Dendritic cell treated with granulocyte-macrophage colony-stimulating factor and Interleukin-4, amounts not matched to agents 40 ng/mL and 50 ng/mL, for 4 days (primary cell): ENCODE measurements around the gene CT55.
"Not testable (repeated sequence)": the region's sequence is repeated elsewhere in the genome, so short reads cannot be mapped to it uniquely, and the experiment has no call there.

Experiments used
- H3K27ac Mint-ChIP-seq: one replicate; pipeline ENCODE4 v1.8.0; 2022; ENCODE audit warnings: mild to moderate bottlenecking, mixed read lengths
- H3K27me3 Mint-ChIP-seq: one replicate; pipeline ENCODE4 v1.8.0; 2022; ENCODE audit warnings: mild to moderate bottlenecking, mixed read lengths
- H3K36me3 Mint-ChIP-seq: one replicate; pipeline ENCODE4 v1.8.0; 2022; ENCODE audit warnings: low read depth, mixed read lengths
- H3K4me1 Mint-ChIP-seq: one replicate; pipeline ENCODE4 v1.8.0; 2022; ENCODE audit warnings: low read depth, mixed read lengths
- H3K4me3 Mint-ChIP-seq: one replicate; pipeline ENCODE4 v1.8.0; 2022; ENCODE audit warnings: mild to moderate bottlenecking, moderate library complexity, mixed read lengths
- H3K9me3 Mint-ChIP-seq: one replicate; pipeline ENCODE4 v1.8.0; 2022; ENCODE audit warnings: mixed read lengths
- intact Hi-C: fragments of 100-400 bp; cut with micrococcal nuclease; formaldehyde crosslinking; loops from one replicate; pipeline ENCODE4 v1.15.0; 2022

The CT55 gene, protein sequence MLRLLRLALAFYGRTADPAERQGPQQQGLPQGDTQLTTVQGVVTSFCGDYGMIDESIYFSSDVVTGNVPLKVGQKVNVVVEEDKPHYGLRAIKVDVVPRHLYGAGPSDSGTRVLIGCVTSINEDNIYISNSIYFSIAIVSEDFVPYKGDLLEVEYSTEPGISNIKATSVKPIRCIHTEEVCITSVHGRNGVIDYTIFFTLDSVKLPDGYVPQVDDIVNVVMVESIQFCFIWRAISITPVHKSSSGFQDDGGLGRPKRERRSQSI

DNA sequence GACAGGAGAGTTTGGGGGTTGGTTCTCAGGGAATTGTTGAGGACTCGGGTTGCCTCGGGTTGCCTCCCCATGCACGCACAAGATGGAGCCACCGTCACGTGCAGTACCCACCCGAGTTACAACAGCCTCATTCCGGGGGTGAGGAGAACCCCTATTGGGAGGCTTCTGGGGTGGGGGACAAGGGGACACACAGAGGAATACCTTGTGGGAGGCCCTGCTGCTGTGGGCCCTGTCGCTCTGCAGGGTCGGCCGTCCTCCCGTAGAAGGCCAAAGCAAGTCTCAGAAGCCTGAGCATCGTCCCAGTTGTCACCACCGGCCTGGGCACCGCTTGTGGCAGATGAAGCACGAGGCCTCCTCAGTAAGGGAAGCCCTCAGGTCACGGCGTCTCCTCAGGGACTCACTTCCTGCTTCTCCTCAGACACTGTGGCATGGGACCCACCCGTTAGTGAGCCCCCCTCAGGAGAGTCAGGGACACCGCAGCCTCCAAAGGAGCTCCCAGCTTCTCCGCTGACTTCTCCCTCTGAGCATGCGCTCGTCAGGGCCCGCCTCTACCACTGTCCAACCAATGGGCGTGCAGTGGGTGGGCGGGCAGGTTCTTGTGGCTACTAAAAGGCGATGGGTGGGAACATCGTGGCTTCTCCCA lies at the start of gene CT55:
CT55 (minus strand) TSS at position 522 of the 643 bp plus-strand sequence; CDS start at position 295, 227 bp downstream.
- Mint-ChIP-seq H3K36me3 (no peaks in the 10 kb centered on the region), H3K4me3 (no peak within 1 kb of the TSS), H3K4me1 (peaks cover 7% of the 10 kb centered on the region), H3K27ac (no peak within 1 kb of the TSS), H3K9me3 (no peaks in the 10 kb centered on the region), H3K27me3 (peaks cover 2% of the 10 kb centered on the region)
- intact Hi-C loops, result no loop called here

DNA sequence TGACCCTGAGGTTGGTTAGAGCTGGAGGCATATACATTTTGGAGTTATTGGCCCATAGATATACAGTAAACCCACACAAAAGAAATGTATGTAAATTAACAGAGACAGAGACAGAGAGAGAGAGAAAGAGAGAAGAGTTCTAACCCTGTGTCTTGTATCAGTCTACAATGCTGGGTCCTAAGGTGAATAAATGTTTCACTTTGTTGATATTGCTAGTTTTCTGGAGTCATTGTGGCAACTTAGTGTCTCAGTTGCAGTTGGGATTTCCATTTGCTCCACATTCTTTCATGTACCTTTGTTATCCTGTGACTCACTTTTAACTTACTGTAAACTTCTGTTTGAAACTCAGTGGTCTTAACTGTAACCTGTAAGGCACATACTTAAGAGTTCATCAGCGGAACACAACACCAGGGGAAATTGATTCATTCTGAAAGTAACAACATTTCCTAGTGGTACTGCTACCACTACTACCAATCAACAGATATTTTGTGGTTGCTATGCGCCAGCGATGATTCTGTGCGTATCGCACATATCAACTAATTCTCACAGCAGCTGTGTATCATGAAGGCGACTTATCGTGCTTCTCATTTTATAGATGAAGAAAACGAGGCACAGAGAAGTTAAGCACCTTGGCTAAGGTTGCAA lies 42.1 kb upstream of the CT55 start:
- Mint-ChIP-seq H3K9me3 (no peaks in the 10 kb centered on the region), H3K4me3 (no peak overlapping the region), H3K4me1 (no peaks in the 10 kb centered on the region), H3K27me3 (peaks cover 4% of the 10 kb centered on the region), H3K36me3 (no peaks in the 10 kb centered on the region), H3K27ac (no peak overlapping the region)
- intact Hi-C loops, result no loop called here

DNA sequence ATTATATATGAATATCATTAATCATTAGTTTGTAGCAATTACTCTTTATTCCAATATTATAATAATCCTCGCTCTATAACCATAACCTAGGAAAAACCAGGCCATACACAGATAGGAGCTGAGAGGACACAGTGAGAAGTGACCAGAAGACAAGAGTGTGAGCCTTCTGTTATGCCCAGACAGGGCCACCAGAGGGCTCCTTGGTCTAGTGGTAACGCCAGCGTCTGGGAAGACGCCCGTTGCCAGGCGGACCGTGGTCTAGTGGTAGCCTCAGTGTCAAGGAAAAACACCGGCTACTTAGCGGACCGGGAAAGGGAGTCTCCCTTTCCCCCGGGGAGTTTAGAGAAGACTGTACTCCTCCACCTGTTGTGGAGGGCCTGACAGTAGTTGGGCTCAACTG lies 35.2 kb upstream of the CT55 start:
- H3K27ac Mint-ChIP-seq, H3K9me3 Mint-ChIP-seq, H3K4me3 Mint-ChIP-seq, H3K4me1 Mint-ChIP-seq, intact Hi-C loops, H3K36me3 Mint-ChIP-seq: not testable (repeated sequence)
- peaks cover 10% of the 10 kb centered on the region for H3K27me3 Mint-ChIP-seq

DNA sequence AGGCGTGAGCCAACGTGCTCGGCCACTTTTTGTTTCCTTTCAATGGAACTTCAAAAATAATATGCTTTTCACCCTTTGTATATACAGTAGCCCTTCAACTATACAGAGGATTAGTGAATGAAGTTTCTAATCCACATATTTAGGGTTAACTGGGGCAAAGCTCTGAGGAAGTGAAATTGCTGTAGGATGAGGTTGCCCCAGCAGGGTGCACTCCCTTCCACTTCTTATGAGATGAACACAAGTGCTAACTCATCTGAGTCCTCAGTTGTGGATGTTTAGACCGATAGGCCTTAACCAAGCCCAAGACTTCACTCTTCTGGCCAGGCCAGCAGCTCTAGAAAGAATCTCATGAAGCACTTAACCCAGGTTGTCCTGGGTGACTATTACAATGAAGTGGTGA lies 29.1 kb upstream of the CT55 start:
- intact Hi-C loops, result no loop called here
- Mint-ChIP-seq H3K4me1 (peaks cover 10% of the 10 kb centered on the region), H3K36me3 (no peaks in the 10 kb centered on the region)

DNA sequence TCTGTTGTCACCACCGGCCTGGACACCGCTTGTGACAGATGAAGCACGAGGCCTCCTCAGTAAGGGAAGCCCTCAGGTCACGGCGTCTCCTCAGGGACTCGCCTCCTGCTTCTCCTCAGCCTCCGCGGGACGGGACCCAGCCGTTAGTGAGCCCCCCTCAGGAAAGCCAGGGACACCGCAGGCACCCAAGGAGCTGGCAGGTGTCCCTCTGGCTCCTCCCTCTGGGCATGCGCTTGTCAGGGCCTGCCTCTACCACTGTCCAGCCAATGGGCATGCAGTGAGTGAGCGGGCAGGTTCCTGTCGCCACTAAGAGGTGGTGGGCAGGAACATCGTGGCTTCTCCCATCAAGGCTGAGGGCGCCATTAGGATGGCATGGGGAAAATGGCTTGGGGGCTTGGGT lies 23.5 kb upstream of the CT55 start:
- H3K27ac Mint-ChIP-seq, result no peak overlapping the region
- H3K9me3 Mint-ChIP-seq, result no peaks in the 10 kb centered on the region
- H3K4me3 Mint-ChIP-seq, result no peak overlapping the region
- intact Hi-C loops, result no loop called here
- no peaks in the 10 kb centered on the region for H3K36me3 Mint-ChIP-seq
- H3K27me3 Mint-ChIP-seq, result peaks cover 7% of the 10 kb centered on the region
- no peaks in the 10 kb centered on the region for H3K4me1 Mint-ChIP-seq

More for the DNA sequence above, 29.1 kb upstream of the CT55 start:
- Mint-ChIP-seq H3K27ac (no peak overlapping the region), H3K4me3 (no peak overlapping the region), H3K9me3 (no peaks in the 10 kb centered on the region), H3K27me3 (peaks cover 9% of the 10 kb centered on the region)

DNA sequence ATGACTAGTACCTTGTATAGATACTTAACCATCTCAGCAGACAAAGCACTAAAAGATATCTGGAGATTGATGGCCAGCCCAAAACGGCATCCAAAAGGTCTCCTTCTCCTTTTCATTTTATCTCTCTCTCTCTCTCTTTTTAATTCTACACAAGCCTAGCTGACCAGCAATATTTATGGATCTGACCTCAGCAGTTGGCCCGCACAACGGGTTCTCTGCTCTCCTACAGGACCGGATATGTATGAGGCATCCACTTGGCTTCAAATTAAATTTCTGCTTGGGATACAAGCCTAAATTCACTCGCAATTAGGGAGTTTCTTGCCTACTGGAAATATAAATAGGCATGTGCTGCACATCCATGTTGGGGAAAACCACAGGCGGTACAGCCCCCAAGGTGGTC lies 22.5 kb upstream of the CT55 start:
- Mint-ChIP-seq H3K4me3 (no peak overlapping the region), H3K36me3 (no peaks in the 10 kb centered on the region), H3K27ac (no peak overlapping the region), H3K27me3 (peaks cover 9% of the 10 kb centered on the region), H3K4me1 (no peaks in the 10 kb centered on the region), H3K9me3 (no peaks in the 10 kb centered on the region)
- intact Hi-C loops, result no loop called here

DNA sequence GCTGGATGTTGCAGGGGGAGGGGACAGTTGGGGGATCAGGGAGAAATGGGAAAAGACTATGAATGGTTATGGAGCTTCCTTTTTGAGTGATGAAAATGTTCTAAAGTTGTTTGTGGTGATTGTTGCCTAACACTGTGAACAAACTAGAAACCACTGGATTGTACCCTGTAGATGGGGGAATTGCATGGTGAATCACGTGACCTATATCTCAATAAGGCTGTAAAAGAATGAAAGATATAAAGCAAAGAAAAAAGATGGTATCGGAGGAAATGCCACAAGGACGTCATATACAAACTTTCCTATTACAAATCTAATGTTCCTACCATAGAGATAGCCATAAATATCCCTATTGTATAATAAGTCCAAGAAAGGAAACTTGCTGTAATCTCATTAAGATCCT lies 20.6 kb upstream of the CT55 start:
- intact Hi-C loops, result no loop called here
- H3K27me3 Mint-ChIP-seq, result peaks cover 12% of the 10 kb centered on the region
- no peak overlapping the region for H3K4me3 Mint-ChIP-seq
- no peaks in the 10 kb centered on the region for H3K9me3 Mint-ChIP-seq
- no peak overlapping the region for H3K27ac Mint-ChIP-seq
- no peaks in the 10 kb centered on the region for H3K36me3 Mint-ChIP-seq
- no peaks in the 10 kb centered on the region for H3K4me1 Mint-ChIP-seq

DNA sequence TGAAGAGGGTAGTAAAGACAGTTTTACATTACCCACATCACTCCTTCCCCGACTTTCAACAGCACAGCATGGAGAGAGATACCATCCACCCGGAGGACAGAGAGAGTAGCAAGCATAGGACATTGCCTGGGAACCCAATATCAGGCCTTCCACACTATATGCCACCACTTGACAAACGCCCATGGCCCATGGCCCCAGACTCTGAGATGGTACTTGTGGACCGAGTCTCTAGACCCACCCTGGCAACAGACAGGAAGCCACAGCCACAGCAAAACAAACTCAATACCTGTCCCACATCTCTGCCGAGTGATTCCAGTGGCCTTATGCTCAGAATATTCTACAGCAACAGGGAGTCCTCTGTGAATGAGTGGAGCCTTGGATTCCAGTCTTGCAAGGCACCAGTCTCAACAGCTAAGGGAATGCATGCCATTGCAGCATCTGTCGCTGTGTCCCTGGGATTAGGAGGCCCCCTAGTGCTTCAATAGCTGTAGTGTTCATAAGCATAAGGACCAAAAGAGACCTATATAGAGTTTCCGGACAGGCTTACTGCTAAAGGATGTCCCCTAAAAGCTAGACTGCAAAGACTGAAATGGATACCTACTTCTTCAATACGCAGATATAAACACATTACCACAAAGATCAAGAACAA lies 14.7 kb upstream of the CT55 start:
- Mint-ChIP-seq H3K27me3 (peaks cover 21% of the 10 kb centered on the region), H3K9me3 (no peaks in the 10 kb centered on the region), H3K4me3 (no peak overlapping the region), H3K36me3 (no peaks in the 10 kb centered on the region), H3K4me1 (no peaks in the 10 kb centered on the region), H3K27ac (no peak overlapping the region)
- intact Hi-C loops, result loop anchor here (1.0 kb wide), 1 partner anchor 291 kb away; no protein-coding TSS in a partner anchor

DNA sequence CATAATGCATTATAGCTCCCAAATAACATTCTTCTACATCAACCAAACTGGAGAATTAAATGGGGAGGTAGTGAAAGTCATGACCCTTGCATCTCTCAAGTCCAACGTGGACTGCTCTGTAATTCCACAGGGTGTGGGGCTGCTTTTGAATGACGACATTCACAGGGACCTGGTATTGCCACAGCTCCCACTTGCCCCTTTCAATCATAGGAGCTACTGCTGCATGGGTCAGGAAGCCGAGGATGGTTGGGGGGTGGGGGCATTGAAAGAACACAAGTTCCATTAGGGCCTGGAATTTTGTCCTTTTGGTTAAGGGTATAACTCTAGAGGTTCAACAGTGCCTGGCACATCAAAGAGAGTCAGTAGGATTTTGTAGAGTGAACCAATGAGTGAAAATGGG lies 7.4 kb upstream of the CT55 start:
- Mint-ChIP-seq H3K4me1 (peaks cover 7% of the 10 kb centered on the region), H3K36me3 (no peaks in the 10 kb centered on the region)

DNA sequence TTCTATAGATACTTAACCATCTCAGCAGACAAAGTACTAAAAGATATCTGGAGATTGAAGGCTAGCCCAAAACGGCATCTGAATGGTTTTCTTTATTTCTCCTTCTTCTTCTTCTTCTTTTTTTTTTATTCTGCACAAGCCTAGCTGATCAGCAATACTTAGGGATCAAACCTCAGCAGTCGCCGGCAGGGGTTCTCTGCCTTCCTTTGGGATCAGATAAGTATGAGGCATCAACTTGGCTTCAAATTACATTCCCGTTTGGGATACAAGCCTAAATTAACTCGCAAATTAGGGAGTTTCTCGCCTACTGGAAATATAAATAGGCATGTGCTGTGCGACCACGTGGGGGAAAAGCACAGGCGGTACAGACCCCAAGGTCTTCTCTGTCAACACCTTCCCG lies 730 bp downstream of the CT55 start:
- Mint-ChIP-seq H3K27me3 (peaks cover 2% of the 10 kb centered on the region), H3K4me1 (peaks cover 7% of the 10 kb centered on the region), H3K27ac (no peak overlapping the region), H3K4me3 (no peak overlapping the region), H3K36me3 (no peaks in the 10 kb centered on the region), H3K9me3 (no peaks in the 10 kb centered on the region)
- intact Hi-C loops, result no loop called here

More for the DNA sequence above, 7.4 kb upstream of the CT55 start:
- no peaks in the 10 kb centered on the region for H3K9me3 Mint-ChIP-seq
- no peak overlapping the region for H3K27ac Mint-ChIP-seq
- no peak overlapping the region for H3K4me3 Mint-ChIP-seq
- intact Hi-C loops, result no loop called here
- peaks cover 6% of the 10 kb centered on the region for H3K27me3 Mint-ChIP-seq

DNA sequence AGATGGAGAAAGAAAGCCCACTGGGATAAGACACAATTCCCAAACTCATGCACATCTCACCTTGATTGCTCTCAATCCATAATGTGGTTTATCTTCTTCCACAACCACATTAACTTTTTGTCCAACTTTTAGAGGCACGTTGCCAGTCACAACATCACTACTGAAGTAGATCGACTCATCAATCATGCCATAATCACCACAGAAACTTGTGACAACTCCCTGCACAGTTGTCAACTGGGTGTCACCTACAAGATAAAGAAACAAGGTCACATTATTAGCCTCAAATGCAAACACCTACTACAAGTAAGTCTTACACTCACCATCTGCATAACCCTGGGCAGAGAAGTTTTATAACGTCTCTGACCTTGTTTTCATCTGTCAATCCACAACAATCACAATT lies 1.7 kb downstream of the CT55 start:
- H3K27ac Mint-ChIP-seq, intact Hi-C loops, H3K9me3 Mint-ChIP-seq, H3K36me3 Mint-ChIP-seq, H3K4me3 Mint-ChIP-seq, H3K27me3 Mint-ChIP-seq, H3K4me1 Mint-ChIP-seq: not testable (repeated sequence)

DNA sequence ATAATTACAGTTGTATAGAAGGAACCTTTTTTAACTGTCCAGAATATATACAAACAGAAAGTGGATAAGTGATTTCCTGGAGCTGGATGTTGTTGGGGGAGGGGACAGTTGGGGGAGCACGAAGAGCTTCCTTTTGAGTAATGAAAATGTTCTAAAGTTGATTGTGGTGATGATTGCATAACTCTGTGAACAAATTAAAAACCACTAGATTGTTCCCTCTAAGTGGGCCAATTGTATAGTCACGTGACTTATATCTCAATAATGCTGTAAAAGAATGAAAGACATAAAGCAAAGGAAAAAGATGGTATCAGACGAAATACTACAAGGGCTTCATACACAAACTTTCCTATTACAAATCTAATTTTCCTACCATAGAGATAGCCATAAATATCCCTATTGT lies 2.7 kb downstream of the CT55 start:
- no peak overlapping the region for H3K4me3 Mint-ChIP-seq
- no peak overlapping the region for H3K27ac Mint-ChIP-seq
- H3K27me3 Mint-ChIP-seq, result peaks cover under 1% of the 10 kb centered on the region

DNA sequence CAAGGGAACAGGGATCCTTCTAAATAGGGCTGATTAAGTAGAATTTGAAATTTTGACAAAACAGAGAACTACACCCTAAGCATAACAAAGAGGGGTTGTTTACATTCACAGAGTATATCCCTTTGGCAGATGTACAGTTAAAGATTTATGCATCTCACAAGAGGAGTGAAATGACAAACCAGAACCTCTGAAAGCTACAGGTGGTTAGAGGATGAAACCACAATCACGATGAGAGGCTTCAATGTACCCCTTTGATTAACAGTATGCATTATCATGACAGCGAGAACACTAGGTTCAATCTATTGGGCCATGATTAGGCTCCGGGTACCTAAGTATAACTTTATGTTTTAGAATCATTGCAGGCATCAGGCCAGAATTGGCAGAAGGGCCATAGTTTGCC lies 16.5 kb downstream of the CT55 start:
- H3K4me3 Mint-ChIP-seq, H3K27me3 Mint-ChIP-seq, intact Hi-C loops, H3K36me3 Mint-ChIP-seq, H3K4me1 Mint-ChIP-seq, H3K27ac Mint-ChIP-seq, H3K9me3 Mint-ChIP-seq: not testable (repeated sequence)

More for the DNA sequence above, 2.7 kb downstream of the CT55 start:
- intact Hi-C loops, result no loop called here
- Mint-ChIP-seq H3K36me3 (no peaks in the 10 kb centered on the region), H3K4me1 (peaks cover 7% of the 10 kb centered on the region), H3K9me3 (no peaks in the 10 kb centered on the region)

DNA sequence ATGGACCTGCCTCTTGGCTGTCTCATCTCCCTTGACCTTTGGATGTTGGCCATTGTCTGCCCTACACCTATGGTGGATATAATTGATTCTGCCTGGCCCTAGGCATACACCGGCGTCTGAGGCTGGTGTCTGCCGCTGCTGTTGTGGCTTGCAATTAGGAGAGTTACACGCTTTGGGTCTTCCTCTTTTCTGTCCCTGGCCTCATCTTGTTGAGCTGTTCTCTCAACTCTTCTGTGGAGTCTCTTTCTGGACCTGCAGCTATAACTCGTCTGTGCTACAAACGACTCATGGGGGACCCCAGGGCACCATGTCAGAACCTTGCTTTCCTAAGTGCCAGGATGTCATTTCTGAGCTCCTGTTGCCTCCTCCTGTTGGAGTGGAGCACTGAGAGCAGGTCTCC lies 45.1 kb downstream of the CT55 start:
- H3K27ac Mint-ChIP-seq, H3K27me3 Mint-ChIP-seq, H3K9me3 Mint-ChIP-seq, H3K4me3 Mint-ChIP-seq, intact Hi-C loops, H3K36me3 Mint-ChIP-seq, H3K4me1 Mint-ChIP-seq: not testable (repeated sequence)
